RPMI7951 (cell line): ENCODE measurements around the gene ZBTB26. TPM values are rescaled to one million over a fixed set of nuclear protein-coding genes. Genes with fewer than 3 reads are reported as not detected.

ENCODE experiments used
- DNase-seq: peaks from one replicate; pipeline ENCODE4 v3.0.0-alpha.2; 2012; ENCODE audit warnings: low read depth
- total RNA-seq: library from RNA; depleted of rRNA; stranded (reverse); fragments of >200 nt; shearing (Covaris generic); gene quantifications from 2 replicates; pipeline ENCODE4 v1.2.3, GENCODE V29; 2014; rRNA removed

ZBTB26 gene, protein sequence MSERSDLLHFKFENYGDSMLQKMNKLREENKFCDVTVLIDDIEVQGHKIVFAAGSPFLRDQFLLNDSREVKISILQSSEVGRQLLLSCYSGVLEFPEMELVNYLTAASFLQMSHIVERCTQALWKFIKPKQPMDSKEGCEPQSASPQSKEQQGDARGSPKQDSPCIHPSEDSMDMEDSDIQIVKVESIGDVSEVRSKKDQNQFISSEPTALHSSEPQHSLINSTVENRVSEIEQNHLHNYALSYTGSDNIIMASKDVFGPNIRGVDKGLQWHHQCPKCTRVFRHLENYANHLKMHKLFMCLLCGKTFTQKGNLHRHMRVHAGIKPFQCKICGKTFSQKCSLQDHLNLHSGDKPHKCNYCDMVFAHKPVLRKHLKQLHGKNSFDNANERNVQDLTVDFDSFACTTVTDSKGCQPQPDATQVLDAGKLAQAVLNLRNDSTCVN
- 1.9 and 2.9 TPM in 2 replicates for total RNA-seq

DNA sequence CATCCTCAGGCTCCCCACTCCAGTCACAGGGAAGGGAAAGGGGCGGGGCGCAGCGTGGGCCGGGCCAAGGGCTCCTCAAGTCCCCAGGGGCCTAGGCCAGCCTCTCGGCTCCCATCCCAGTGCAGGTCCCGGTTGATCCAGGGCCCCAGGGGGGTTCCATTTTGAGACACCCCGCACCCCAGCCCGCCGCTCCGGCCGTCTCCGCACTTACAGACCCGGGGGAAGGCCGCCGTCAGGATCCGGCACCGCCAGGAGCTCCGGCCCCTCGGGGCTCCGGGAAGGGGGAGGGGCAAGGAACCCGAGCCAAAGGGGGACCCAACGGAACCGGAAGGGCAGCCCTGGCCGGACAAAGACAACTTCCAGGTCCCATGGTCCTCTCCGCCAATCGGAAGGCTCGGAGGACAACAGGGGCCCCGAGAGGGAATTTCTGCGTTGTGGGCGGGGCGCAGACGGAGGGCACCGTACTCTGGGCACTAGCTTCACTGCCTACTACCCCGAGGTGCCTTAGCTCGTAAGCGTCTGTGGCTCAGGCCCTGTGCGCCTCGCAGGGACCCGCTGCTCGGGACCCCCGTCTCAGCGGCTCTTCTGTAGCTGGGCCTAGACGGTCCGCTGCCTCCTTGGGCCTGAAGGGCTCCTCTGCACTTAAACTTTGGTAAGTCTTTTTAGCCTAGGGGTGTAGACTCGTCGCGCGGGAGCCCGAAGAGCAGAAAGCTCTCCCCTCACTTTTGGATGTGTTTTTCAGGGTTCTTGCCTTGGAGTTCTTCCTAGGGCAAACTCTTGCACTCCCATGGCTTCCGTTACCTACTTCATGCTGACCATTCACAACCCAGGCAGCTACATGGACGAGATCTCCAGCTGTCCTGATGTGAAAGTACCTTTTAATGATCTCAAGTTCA lies at the start of gene ZBTB26:
Gene ZBTB26 (minus strand): TSS at position 287 of the 896 bp plus-strand sequence. CDS start 11,578 bp downstream, outside the sequence.
- peak; percentile 93 for DNase-seq

DNA sequence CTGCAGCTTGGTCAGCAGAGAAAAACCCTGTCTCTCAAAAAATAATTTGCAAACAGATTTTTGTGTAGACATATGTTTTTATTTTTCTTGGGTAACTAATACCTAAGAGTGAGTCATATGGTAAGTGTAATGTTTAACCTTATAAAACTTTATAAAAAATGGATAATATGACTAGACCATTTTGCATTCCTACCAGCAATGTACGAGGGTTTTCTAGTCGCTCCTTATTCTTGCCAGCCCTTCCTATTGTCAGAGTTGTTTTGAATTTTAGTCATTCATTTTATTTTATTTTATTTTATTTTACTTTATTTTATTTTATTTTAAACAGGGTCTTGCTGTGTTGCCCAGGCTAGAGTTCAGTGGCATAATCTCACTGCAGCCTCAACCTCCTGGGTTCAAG lies 47.3 kb upstream of the ZBTB26 start:
- DNase-seq = no peak

DNA sequence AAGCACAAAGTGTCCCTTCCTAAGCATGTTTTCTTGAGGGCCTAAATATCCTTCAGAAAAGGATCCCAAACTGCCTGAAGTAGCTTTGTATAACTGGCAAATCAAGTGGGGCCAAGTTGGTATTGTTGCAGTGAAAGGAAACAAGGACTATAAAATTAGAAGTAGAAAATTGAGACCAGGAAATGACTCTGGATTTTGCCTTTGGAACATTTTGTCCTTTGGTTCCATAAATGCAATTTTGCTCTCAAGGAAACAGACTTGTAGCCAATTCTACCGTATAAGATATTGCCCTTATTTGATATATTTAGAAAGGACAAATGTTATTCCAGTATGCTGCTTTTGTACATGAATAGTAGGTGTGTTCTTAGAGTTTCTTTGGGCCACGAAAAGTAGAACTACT lies 43.9 kb upstream of the ZBTB26 start:
- DNase-seq = no peak

DNA sequence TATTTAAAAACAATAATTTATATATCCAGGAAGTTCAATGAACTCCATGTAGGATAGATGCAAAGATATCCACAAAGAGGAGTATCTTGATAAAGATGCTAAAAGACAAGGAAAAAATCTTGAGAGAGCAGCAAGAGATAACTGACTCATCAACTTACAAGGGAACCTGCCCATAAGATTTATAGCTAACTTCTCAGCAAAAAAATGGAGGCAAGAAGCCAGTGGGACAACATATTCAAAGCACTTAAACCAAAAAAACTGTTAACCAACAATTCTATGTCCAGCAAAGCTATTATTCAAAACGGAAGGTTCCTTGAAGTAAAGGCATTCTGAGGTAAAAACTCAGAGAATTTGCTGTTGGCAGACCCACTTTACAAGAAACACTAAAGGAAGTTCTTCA lies 29.8 kb upstream of the ZBTB26 start:
- DNase-seq = no peak

DNA sequence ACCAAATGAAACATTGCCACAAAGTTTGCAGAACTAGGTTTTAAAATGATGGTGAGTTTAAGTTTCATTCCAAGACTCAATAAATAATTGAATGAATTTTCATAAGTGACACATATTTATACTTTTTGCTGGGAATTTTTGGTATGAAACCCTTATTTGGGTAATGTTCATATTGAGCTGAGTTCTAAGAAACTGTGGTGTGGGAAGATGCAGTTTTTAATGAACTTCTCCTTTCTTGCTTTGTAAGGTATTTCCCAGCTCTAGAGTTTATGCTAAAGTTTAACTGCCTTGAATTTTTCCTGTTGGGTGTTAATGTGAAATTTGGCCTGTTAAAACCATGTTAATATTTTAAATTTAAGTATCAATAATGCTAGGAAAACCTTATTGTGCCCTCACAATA lies 24.6 kb upstream of the ZBTB26 start:
- no peak for DNase-seq

DNA sequence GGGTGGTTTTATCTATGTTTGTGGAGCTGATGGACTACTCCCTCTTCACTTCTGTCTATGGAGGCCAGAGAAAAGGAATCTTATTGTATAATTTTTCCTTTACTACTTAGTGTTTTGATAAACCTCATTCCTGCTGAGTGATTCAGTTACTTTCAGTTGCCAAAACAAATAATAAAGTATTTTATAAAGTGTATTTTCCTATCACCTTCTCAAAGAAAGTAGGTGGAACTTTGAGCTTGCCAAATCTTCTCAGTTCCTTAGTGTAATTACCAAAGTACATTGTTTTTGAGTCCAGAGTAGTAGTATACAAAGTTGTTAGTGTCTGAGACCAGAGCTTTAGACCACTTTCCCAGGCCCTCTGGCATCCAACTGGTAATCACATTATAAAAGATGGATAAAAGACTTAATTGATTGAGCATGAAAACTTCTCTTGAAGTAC lies 23.0 kb upstream of the ZBTB26 start:
- DNase-seq = no peak

DNA sequence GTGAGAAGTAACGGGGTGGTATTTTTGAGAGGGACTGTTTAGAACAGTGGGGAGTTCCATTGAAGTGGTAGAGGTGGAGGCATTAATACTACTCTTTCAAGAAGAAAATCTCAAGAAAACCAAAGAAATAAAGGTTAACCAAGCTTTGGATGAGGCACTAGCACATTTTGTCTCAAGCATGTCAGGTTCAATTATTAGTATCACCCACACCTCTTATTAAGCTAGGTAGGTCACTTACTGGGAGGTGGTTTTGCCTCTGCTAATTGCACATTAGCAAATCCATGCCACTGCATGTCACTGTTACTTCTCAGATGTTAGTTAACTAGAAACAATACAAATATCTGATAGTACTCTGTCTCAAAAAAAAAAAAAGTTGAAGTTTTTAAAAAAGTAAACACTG lies 19.7 kb upstream of the ZBTB26 start:
- no peak for DNase-seq

DNA sequence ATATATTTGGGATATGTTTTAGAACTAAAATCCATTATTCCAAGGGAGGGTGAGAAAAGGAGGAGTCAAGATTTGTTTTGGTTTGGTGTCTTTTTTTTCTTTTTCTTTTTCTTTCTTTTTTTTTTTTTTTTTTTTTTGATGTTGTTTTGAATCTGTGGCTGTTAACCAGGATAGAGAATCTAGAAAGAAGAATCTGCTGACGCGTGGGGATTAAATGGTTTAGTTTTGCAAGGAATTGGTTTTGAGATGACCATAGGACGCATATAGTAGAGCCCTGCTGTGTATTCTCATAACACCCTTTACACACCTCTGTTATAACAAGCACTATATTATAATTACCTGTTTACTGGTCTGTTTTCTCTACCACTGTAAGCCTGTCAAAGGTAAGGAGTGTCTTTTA lies 19.0 kb upstream of the ZBTB26 start:
- no peak for DNase-seq

DNA sequence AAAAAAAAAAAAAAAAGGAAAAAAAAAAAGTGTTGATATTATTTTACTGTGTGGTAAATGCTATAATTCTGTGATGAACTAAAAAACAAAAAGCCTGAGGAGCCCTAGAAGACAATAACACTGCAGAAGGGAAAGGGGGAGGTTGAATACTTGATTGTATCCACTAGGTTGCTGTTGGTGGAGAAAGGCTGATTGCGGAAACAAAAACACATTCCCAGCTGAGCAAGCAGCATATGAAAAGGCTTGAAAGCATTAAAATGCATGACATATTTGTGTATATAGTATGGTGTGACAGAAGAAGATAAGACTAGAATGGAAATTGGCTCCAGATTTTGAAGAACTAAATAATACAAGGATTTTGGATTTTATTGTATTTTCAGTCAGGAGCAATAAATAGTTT lies 18.4 kb upstream of the ZBTB26 start:
- no peak for DNase-seq

DNA sequence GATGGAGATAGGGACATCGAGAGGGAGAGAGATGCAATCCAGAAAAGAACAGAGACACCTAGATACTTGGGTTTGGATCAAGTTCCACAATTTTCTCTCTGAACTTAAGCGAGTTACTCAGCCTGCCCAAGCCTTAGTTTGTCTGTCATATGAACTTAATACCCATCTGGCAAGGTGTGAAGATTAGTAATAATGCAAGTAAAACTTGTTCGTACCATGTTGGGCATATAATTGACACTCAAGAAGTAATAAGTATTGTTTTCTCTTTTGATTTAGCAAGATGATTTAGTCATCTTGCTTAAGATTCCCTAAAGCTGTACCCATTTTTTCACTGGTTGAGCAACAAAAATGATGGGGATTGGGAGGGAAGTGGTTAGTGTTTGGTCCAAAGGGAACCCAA lies 17.0 kb upstream of the ZBTB26 start:
- DNase-seq = no peak

DNA sequence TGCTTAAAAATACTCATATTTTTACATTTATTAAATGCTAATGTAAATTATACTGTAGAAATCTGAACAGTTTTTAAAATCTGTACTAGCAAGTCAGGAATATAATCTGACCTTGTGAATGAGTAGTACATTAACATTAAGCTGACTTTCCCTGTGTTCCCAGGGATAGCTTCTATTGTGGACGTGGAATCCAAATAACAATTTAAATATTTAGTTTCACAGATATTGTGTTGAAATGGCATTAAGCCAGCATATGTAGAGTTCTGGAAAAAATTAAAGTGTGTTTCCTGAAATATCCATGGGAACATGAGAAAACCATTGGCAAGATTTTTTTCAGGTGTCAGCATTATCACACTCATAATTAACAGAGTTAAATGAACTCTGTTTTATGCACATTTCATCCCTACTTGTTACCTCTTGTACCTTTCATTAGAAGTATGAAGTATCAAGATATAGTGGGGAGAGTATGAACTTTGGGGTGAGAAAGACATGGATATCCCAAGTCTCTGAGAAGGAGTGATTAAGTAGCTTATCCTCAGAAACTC lies 15.2 kb upstream of the ZBTB26 start:
- DNase-seq = no peak

DNA sequence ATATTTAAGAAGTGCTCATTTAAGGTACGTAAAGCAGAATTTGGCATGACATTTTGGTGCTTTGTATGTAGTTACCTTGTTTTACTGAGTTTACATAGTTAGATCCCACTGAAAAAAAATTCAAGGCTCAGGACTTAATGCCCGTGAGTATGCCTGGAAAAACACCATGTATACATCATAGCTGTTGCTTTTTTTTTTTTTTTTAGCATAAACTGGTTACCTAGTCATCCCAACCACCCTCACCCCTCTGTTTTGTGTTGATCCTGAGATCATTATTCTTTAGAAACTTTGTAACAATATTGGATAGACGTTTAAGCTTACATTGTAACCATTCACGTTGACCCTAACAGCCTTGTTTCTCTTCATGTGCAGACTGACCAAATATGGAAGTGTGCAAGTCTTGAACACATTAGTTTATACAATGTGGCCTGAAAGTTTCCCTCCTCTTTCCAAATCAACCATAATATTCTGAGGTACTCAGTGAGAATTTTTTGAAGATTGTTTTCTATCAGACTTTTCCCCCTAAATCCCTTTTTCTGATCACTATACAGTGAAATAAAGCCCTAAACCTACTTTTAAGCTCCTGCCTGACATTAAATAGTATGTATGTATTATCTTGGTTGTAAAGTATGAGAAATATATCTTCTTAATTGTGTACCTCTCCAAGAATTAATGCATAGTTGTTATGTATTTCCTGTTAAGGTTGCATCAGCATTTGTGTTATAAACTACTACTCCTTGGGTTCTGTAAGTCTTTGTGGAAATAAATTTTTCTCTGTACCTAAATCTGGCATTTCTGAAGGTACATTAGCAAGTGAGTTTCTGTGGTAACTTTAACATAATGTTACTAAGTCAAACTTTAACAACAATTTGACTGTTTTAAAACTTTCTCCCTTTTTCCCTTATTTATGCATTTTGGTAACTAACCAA lies 13.9 kb upstream of the ZBTB26 start:
- no peak for DNase-seq

DNA sequence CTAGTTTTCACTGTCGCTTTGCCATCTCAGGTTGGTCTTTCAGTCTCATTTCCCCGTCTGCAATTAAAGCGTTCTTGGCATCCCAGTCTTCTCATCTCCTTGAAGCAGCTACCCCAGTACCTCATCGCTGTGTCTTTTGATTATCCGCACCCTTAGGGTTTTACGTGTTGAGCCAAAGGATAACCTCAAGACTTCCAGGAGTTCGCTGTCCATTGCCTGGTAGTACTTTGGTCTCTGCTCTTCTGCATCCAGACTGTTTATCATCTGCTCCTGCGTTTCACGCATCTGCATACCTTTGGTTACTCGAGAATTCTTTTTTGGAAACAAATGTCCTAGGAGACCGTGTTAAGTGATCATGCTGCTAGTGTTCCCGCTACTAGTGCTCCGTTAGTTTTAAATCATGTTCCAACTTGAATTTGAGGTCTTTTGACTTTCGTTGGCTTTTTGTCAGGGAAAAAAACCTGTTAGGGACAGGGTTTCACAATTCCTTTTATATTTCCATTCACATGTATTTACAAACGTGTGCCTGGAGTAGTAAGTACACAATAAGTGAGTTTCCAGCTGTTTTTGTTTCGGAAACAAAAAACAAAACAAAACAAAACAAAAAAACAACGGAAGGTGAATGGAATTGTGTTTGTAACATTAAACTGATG lies 10.4 kb upstream of the ZBTB26 start:
- peak; percentile 28 for DNase-seq

DNA sequence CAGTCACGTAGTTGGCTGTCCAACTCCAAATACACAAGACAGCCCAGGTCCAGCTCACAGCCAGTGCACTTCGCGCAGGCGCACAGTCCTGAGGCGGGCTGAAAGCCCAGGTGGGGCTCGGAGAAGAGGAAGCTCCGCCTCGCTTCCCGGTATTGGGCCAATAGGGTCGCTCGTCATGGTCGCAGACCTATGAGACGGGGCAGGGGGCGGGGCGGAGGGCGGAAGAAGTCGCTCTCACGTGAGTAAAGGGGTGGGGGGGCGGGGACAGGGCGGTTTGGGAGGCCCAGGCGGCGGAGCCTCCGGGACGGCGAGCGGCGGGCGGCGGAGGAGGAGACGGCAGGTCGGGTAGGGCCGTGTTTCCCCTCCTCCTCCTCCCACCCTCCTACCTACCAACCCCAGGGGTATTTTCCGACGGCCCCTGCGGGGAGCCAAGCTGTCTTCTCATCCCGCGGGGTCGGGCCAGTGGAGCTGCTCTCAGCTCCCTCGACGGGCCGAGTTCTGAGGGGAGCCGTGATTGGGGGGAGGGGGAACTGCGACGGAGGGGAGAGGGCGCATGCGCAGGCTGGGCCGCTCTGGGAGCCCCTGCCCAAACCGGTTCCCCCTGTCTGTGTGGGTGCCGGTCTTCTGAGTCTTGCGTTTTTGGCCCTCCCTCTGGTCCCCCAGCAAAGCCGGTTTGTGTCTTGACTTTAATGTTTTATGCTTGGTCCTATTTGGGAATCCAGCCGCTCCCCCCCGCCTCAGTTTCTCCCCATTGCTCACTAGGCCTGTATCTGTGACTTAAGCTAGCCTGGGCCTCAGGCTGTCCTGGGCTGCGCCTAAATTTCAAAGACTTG lies 9.7 kb upstream of the ZBTB26 start, which contains the start of gene RABGAP1:
Gene RABGAP1 (plus strand): TSS at position 272 of the 833 bp plus-strand sequence. CDS start 16,040 bp downstream, outside the sequence.
- DNase-seq = peak; percentile 96

DNA sequence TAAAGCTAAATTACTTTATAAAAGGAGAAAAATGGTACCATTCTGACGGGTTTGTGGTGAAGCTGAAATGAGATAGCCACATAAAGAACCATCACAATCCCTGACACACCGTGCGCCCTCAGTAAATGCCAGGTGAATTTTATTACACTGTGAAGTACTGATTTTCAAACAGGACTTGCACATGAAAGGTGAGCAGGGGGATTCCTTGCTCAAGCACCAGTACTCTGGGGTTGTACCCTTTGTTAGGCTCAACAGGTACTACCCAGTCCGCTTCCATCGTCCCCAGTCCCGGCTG lies 9.1 kb upstream of the ZBTB26 start:
- no peak for DNase-seq

DNA sequence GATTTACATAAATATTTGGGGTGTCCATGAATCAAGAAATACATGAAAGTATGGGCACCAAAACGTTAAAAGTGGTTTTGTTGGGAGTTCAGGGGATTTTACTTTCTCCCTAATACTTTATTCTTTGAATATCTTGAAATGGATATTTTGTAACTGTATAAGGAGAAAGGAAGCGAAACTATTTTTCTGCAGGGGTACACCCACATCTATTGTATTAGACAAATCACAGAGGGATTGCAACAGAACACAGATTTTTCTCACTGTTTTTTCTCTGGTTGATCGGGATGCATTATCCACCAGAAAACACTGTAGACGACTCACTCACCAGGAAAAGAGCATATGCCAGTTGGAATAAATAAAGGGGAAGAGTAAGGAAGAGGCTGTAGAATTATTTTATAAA lies 8.3 kb upstream of the ZBTB26 start:
- no peak for DNase-seq

DNA sequence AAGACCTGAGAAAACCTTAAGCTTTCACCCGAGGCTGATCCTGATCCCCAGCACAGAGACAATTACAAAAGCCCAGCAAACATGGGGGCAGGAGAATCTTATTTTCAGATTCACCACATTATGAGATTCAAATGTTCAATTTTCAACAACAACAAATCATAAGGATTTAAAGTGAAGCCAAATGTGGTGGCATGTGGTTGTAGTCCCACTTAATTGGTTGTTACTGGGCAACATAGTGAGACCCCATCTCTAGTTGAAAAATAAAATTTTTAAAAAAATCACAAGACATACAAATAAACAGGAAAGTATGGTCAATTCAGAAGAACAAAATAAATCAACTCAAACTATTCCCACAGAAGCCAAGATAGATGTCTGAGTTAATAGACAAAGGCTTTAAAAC lies 5.6 kb upstream of the ZBTB26 start:
- DNase-seq = no peak

DNA sequence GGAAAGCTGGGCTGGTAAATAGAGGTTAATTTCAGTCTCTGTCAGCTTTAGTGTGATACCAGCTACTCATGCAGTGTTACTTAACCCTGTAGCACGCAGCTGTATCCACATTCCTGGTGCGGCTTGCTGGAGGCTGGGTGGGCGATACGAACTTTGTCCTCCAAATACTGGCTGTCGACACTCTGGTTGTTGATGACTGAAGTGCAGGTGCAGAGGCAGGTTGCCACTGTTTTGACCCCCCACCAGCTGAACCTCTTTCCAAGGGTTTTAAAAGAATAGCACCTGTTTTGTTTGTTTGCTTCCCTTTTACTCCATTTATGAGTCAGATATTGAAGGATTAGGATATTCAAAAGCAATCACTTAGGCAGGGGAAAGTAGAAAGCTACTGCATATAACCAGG lies 5.2 kb upstream of the ZBTB26 start:
- DNase-seq = no peak

DNA sequence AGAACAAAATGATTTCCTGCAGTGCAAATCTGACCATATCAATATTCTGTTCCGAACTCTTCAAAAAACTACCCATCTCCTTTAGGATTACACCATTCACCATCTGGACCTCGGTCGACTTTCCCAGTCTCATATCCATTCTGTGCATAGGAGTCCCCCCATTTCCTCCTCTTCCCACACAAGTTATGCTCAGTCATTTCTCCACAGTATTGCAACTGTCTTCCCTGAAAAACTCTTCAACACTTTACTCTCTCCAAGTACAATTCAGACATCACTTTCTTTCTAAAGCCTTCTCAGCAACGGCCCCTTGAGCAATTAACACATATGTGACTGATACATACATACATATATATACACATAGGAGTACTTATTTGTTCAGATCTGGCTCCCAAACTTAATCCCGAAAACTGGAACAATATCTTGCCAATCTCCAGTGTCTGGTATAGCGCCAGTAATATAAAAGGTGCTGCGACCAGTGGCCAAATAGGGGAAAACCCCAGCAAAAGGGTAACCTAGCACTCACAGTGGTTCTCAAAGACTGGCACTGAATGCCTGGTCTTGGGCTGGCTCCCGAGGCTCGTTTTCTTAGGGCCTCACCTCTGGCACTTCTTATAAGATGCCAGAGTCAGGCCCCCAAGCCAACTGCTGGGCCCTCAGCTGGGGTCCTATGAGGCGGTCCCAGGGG lies 629 bp downstream of the ZBTB26 start:
- no peak for DNase-seq
